GM10266 (cell line): ENCODE results near the gene SLC5A2.

Source experiments
- DNase-seq: peaks from one replicate; pipeline ENCODE4 v3.0.0; 2012; ENCODE audit errors: extremely low spot score
- CTCF ChIP-seq: IDR thresholded peaks from 2 replicates; pipeline ENCODE4 v1.5.1; 2012; ENCODE audit warnings: mild to moderate bottlenecking, low read depth; ENCODE audit not compliant: control insufficient read depth, insufficient read depth; ENCODE audit errors: missing control alignments

The SLC5A2 gene

GRCh38 chr16:31474773-31475738, 7.9 kb upstream of the SLC5A2 start:
- no peak for TF ChIP-seq CTCF
- DNase-seq = no peak

GRCh38 chr16:31475946-31476302, 7.0 kb upstream of the SLC5A2 start:
- no peak for TF ChIP-seq CTCF
- DNase-seq = no peak

GRCh38 chr16:31476303-31477219, 6.4 kb upstream of the SLC5A2 start:
- DNase-seq = peak; percentile 94
- TF ChIP-seq CTCF = no peak

- peak; percentile 68 for DNase-seq
- no peak for TF ChIP-seq CTCF
Observed at GRCh38 chr16:31477220-31478216, 5.4 kb upstream of the SLC5A2 start.

- no peak for TF ChIP-seq CTCF
- no peak for DNase-seq
Observed at GRCh38 chr16:31478956-31479355, 4.0 kb upstream of the SLC5A2 start.

GRCh38 chr16:31479751-31480150, 3.2 kb upstream of the SLC5A2 start:
- no peak for DNase-seq

More at GRCh38 chr16:31479751-31480150, 3.2 kb upstream of the SLC5A2 start:
- TF ChIP-seq CTCF = no peak
